SK-N-SH (cell line): Measurements from ENCODE around the gene LARGE1. TPM values are rescaled to one million over a fixed set of nuclear protein-coding genes. Genes with fewer than 3 reads are reported as not detected.

Source experiments
- CTCF ChIA-PET: fragments of 300-600, 350-600 bp; formaldehyde crosslinking; extraction: SDS; loops from one replicate; lab custom pipeline; 2021; lab: Yijun Ruan, JAX
- POLR2A ChIA-PET: fragments of 350-600 bp; sonication (Branson Sonifier 250); formaldehyde crosslinking; extraction: SDS; loops from one replicate; lab custom pipeline; 2020; ENCODE audit warnings: antibody characterized with exemption, inconsistent platforms; lab: Yijun Ruan, JAX
- DNase-seq: peaks from one replicate; pipeline ENCODE4 v3.0.0; 2012
- H2AFZ ChIP-seq: fragments of 200-600 bp; sonication (generic); 2 replicates; pipeline ENCODE4 v1.8.1; 2016; ENCODE audit warnings: antibody characterized with exemption, mild to moderate bottlenecking, low read depth
- H3F3A ChIP-seq: fragments of 200-600 bp; sonication (generic); replicated peaks from 2 replicates; pipeline ENCODE3; 2016; ENCODE audit warnings: antibody characterized with exemption, mild to moderate bottlenecking; ENCODE audit not compliant: insufficient read depth
- H3K27ac ChIP-seq, 2 experiments: fragments of 200-500 bp in 1 of 2; fragments of 200-600 bp in 1 of 2; sonication (Bioruptor generic) in 1 of 2; sonication (generic), shearing (Covaris generic) in 1 of 2; 2 replicates each; pipeline versions ENCODE4 v1.5.1 to v1.6.1; 2014 to 2016; ENCODE audit warnings: low read depth in 2 of 2, inconsistent platforms in 1 of 2, low read length in 1 of 2, mild to moderate bottlenecking in 1 of 2, mixed read lengths in 1 of 2
- H3K27me3 ChIP-seq: fragments of 200-600 bp; sonication (generic), shearing (Covaris generic); 2 replicates; pipeline ENCODE4 v1.6.1; 2016; ENCODE audit warnings: mixed run types; ENCODE audit not compliant: insufficient read depth
- H3K36me3 ChIP-seq, 2 experiments: fragments of 200-500 bp in 1 of 2; fragments of 200-600 bp in 1 of 2; sonication (Bioruptor generic) in 1 of 2; sonication (generic) in 1 of 2; replicated peaks in 1 of 2; 2 replicates each; pipeline versions ENCODE3 to v1.5.1; 2014 to 2016; ENCODE audit warnings: low read length in 1 of 2, mild to moderate bottlenecking in 1 of 2; ENCODE audit not compliant: insufficient read depth in 2 of 2, control insufficient read depth in 1 of 2
- H3K4me1 ChIP-seq, 2 experiments: fragments of 200-500 bp in 1 of 2; fragments of 200-600 bp in 1 of 2; sonication (Bioruptor generic) in 1 of 2; sonication (generic), shearing (Covaris generic) in 1 of 2; 2 replicates each; pipeline versions ENCODE4 v1.5.1 to v1.6.1; 2014 to 2016; ENCODE audit warnings: low read depth in 1 of 2, low read length in 1 of 2, mixed run types in 1 of 2; ENCODE audit not compliant: insufficient read depth in 2 of 2, control insufficient read depth in 1 of 2
- H3K4me2 ChIP-seq: fragments of 200-600 bp; sonication (generic), shearing (Covaris generic); 2 replicates; pipeline ENCODE4 v1.6.1; 2017; ENCODE audit warnings: mixed run types
- H3K4me3 ChIP-seq, 2 experiments: fragments of 200-500 bp in 1 of 2; fragments of 200-600 bp in 1 of 2; sonication (Bioruptor generic) in 1 of 2; sonication (generic), shearing (Covaris generic) in 1 of 2; 2 replicates each; pipeline versions ENCODE4 v1.5.1 to v1.8.1; 2014 to 2016; ENCODE audit warnings: low read depth in 2 of 2, inconsistent platforms in 1 of 2, low read length in 1 of 2, mild to moderate bottlenecking in 1 of 2, mixed read lengths in 1 of 2, moderate library complexity in 1 of 2
- H3K79me2 ChIP-seq: fragments of 200-600 bp; sonication (generic); 2 replicates; pipeline ENCODE4 v1.8.1; 2017; ENCODE audit warnings: mild to moderate bottlenecking; ENCODE audit not compliant: insufficient read depth
- H3K9ac ChIP-seq: fragments of 200-600 bp; sonication (generic); 2 replicates; pipeline ENCODE4 v1.6.1; 2017; ENCODE audit warnings: mixed run types
- H3K9me2 ChIP-seq: fragments of 200-600 bp; sonication (generic); 2 replicates; pipeline ENCODE4 v1.6.1; 2017; ENCODE audit warnings: mixed run types
- H3K9me3 ChIP-seq: fragments of 200-600 bp; sonication (generic); 2 replicates; pipeline ENCODE4 v1.6.1; 2017; ENCODE audit warnings: mixed run types, mild to moderate bottlenecking, moderate library complexity
- H4K20me1 ChIP-seq: fragments of 200-600 bp; sonication (generic); 2 replicates; pipeline ENCODE4 v1.6.1; 2017; ENCODE audit warnings: mild to moderate bottlenecking, mixed run types; ENCODE audit not compliant: insufficient read depth
- NFIC ChIP-seq: IDR thresholded peaks from 2 replicates; pipeline ENCODE4 v1.4.0; 2012; ENCODE audit warnings: borderline replicate concordance
- NRF1 ChIP-seq: IDR thresholded peaks from 2 replicates; pipeline ENCODE4 v1.6.1; 2012; ENCODE audit warnings: low read depth, mild to moderate bottlenecking, low read length
- RAD21 ChIP-seq: IDR thresholded peaks from 2 replicates; pipeline ENCODE4 v1.6.1; 2012; ENCODE audit warnings: mild to moderate bottlenecking, low read length
- RFX5 ChIP-seq: IDR thresholded peaks from 2 replicates; pipeline ENCODE4 v1.6.1; 2012; ENCODE audit warnings: mild to moderate bottlenecking, improper control_type of control experiment, low read length
- SIN3A ChIP-seq: IDR thresholded peaks from 2 replicates; pipeline ENCODE4 v1.6.1; 2012; ENCODE audit warnings: low read depth, mild to moderate bottlenecking, low read length, moderate library complexity, borderline replicate concordance
- TAF1 ChIP-seq: IDR thresholded peaks from 2 replicates; pipeline ENCODE4 v1.6.1; 2012; ENCODE audit warnings: low read depth, mild to moderate bottlenecking, low read length, moderate library complexity, borderline replicate concordance
- TCF12 ChIP-seq: IDR thresholded peaks from 2 replicates; pipeline ENCODE4 v1.4.0; 2012
- WGBS: methylation state at CpG from one replicate; pipeline ENCODE4 v1.1.6; 2017; ENCODE audit warnings: low lambda C conversion rate; 5-methylcytosine and 5-hydroxymethylcytosine counted together
- polyA plus RNA-seq, 3 experiments: library from polyadenylated mRNA; depleted of rRNA; stranded (reverse); fragments of >200 nt; gene quantifications; 2 replicates each; pipeline ENCODE4 v1.2.3, GENCODE V29; 2012
- TF ChIP-seq, protein P1 (sequence below): IDR thresholded peaks from 2 replicates; pipeline ENCODE4; 2012
- TF ChIP-seq, protein P2 (sequence below): IDR thresholded peaks from 2 replicates; pipeline ENCODE4 v1.4.0; 2012; ENCODE audit warnings: low read depth, borderline replicate concordance
- TF ChIP-seq, protein P3 (sequence below): IDR thresholded peaks from 2 replicates; pipeline ENCODE4 v1.6.1; 2012; ENCODE audit warnings: mild to moderate bottlenecking, low read depth, low read length, moderate library complexity

Gene LARGE1
- polyA plus RNA-seq, 1 of the 3 experiments (the other 2 are of a cell fraction), result 1.1 TPM

DNA sequence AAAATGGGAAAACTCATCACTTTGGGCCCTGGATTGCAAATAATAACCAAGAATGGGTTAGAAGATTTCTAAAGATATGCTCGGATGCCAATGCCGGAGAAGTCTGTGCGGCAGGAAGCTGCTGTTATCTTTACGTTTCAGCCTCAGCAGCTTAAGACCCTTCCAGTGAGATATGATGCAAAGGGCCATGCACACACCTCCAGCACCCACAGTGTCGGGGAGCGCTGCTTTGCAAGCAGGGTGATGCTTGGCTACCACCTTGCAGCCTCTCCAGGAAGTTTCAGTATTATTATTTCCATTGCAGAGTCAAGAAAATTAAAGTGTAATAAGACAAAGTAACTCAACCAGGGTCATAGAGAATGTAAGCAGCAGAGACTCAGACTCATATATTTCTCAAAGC, 37.3 kb downstream of the LARGE1 start:
- TF ChIP-seq, protein P1, sequence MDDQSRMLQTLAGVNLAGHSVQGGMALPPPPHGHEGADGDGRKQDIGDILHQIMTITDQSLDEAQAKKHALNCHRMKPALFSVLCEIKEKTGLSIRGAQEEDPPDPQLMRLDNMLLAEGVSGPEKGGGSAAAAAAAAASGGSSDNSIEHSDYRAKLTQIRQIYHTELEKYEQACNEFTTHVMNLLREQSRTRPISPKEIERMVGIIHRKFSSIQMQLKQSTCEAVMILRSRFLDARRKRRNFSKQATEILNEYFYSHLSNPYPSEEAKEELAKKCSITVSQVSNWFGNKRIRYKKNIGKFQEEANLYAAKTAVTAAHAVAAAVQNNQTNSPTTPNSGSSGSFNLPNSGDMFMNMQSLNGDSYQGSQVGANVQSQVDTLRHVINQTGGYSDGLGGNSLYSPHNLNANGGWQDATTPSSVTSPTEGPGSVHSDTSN, result no peak
- TF ChIP-seq NFIC, result no peak
- TF ChIP-seq, protein P2, sequence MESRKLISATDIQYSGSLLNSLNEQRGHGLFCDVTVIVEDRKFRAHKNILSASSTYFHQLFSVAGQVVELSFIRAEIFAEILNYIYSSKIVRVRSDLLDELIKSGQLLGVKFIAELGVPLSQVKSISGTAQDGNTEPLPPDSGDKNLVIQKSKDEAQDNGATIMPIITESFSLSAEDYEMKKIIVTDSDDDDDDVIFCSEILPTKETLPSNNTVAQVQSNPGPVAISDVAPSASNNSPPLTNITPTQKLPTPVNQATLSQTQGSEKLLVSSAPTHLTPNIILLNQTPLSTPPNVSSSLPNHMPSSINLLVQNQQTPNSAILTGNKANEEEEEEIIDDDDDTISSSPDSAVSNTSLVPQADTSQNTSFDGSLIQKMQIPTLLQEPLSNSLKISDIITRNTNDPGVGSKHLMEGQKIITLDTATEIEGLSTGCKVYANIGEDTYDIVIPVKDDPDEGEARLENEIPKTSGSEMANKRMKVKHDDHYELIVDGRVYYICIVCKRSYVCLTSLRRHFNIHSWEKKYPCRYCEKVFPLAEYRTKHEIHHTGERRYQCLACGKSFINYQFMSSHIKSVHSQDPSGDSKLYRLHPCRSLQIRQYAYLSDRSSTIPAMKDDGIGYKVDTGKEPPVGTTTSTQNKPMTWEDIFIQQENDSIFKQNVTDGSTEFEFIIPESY, result no peak
- TF ChIP-seq NRF1, result no peak
- no peak for TF ChIP-seq SIN3A
- TF ChIP-seq TAF1, result no peak

DNA sequence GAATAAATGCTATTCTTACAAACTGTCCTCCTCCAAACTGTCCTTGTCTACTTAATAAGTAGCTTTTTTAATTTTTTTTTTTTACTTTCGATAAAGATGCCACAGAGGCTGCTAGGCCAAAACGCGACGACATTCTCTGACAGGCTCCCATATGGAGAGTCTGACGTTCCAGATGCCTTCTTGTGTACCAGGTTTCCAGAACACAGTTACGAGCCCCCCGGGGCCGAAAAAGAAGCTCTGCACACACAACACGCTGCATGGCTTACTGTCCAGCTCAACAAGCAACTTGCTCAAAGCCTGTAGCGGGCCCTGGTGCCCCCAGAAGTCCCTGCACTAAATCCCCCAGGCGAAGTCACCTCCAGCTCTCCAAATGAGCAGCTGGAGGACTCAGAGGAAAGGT, 39.3 kb downstream of the LARGE1 start:
- Histone ChIP-seq H3K9ac (no peak overlapping the region), H3K4me1 (peaks cover 0 to 6% of the 10 kb centered on the region in 2 experiments; a peak in 1 of 4 replicates), H3K79me2 (no peaks in the 10 kb centered on the region; the same call in 1 of the 2 replicates), H2AFZ (no peak overlapping the region), H3K4me3 (no peak overlapping the region), H3K9me3 (no peaks in the 10 kb centered on the region), H4K20me1 (no peaks in the 10 kb centered on the region), H3F3A (no peaks in the 10 kb centered on the region), H3K27ac (no peak overlapping the region), H3K27me3 (no peaks in the 10 kb centered on the region), H3K9me2 (no peaks in the 10 kb centered on the region), H3K4me2 (no peak overlapping the region), H3K36me3 (no peaks in the 10 kb centered on the region)
- CTCF ChIA-PET, result interaction anchor here (0.5 kb wide), 1 partner anchor 9 kb away, joined by 3 read pairs; no protein-coding TSS in a partner anchor
- TF ChIP-seq, protein P2, result no peak
- TF ChIP-seq TCF12 (no peak), RFX5 (no peak), TAF1 (no peak), NRF1 (no peak), RAD21 (no peak), NFIC (no peak)
- TF ChIP-seq, protein P3, sequence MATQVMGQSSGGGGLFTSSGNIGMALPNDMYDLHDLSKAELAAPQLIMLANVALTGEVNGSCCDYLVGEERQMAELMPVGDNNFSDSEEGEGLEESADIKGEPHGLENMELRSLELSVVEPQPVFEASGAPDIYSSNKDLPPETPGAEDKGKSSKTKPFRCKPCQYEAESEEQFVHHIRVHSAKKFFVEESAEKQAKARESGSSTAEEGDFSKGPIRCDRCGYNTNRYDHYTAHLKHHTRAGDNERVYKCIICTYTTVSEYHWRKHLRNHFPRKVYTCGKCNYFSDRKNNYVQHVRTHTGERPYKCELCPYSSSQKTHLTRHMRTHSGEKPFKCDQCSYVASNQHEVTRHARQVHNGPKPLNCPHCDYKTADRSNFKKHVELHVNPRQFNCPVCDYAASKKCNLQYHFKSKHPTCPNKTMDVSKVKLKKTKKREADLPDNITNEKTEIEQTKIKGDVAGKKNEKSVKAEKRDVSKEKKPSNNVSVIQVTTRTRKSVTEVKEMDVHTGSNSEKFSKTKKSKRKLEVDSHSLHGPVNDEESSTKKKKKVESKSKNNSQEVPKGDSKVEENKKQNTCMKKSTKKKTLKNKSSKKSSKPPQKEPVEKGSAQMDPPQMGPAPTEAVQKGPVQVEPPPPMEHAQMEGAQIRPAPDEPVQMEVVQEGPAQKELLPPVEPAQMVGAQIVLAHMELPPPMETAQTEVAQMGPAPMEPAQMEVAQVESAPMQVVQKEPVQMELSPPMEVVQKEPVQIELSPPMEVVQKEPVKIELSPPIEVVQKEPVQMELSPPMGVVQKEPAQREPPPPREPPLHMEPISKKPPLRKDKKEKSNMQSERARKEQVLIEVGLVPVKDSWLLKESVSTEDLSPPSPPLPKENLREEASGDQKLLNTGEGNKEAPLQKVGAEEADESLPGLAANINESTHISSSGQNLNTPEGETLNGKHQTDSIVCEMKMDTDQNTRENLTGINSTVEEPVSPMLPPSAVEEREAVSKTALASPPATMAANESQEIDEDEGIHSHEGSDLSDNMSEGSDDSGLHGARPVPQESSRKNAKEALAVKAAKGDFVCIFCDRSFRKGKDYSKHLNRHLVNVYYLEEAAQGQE, result no peak
- WGBS, result 53% methylated on average over 11 of the region's 11 CpGs
- POLR2A ChIA-PET, result no interaction called here
- peak; percentile 23 for DNase-seq

More for the DNA sequence above, 37.3 kb downstream of the LARGE1 start:
- H3K36me3 ChIP-seq, result no peaks in the 10 kb centered on the region
- ChIA-PET CTCF (no interaction called here), POLR2A (no interaction called here)
- no peak overlapping the region for H3K4me2 ChIP-seq
- no peak overlapping the region for H3K9ac ChIP-seq
- H4K20me1 ChIP-seq, result no peaks in the 10 kb centered on the region
- no peak overlapping the region for H3K4me3 ChIP-seq
- H2AFZ ChIP-seq, result no peak overlapping the region
- 79% methylated on average over 5 of the region's 6 CpGs for WGBS
- no peaks in the 10 kb centered on the region for H3K9me2 ChIP-seq
- DNase-seq, result no peak
- no peaks in the 10 kb centered on the region for H3F3A ChIP-seq
- no peaks in the 10 kb centered on the region for H3K27me3 ChIP-seq
- peaks cover 0 to 6% of the 10 kb centered on the region in 2 experiments; a peak in 1 of 4 replicates for H3K4me1 ChIP-seq
- H3K27ac ChIP-seq, result no peak overlapping the region
- no peaks in the 10 kb centered on the region; the same call in 1 of the 2 replicates for H3K79me2 ChIP-seq
- H3K9me3 ChIP-seq, result no peaks in the 10 kb centered on the region
